Kidney (tissue), 14 donors: Measurements from ENCODE around the gene AMPH. TPM values are rescaled to one million over a fixed set of nuclear protein-coding genes. Genes with fewer than 3 reads are reported as not detected.

Experiments
- DNase-seq, 5 donors: peaks; one replicate each; pipeline ENCODE4 v3.0.0-alpha.2; 2013 to 2020
- FAIRE-seq: peaks from 2 replicates; lab custom pipeline; 2012; peaks lifted over from hg19 to GRCh38; lab: Jason Lieb, UNC
- H3K27ac ChIP-seq, 2 donors: one replicate each; pipeline ENCODE4 v1.7.0; 2013; ENCODE audit warnings: low read depth in 2 of 2, low read length in 2 of 2, inconsistent platforms in 1 of 2
- H3K27me3 ChIP-seq: one replicate; pipeline ENCODE4 v1.7.1; 2013; ENCODE audit warnings: low read length, inconsistent platforms; ENCODE audit not compliant: control insufficient read depth, insufficient read depth
- H3K36me3 ChIP-seq, 3 donors: one replicate each; pipeline versions ENCODE4 v1.7.0 to v1.7.1; 2013; ENCODE audit warnings: low read length in 3 of 3, control low read depth in 1 of 3, inconsistent platforms in 1 of 3; ENCODE audit not compliant: insufficient read depth in 3 of 3, control insufficient read depth in 2 of 3
- H3K4me1 ChIP-seq, 3 donors: one replicate each; pipeline versions ENCODE4 v1.7.0 to v1.7.1; 2013; ENCODE audit warnings: low read length in 3 of 3, inconsistent platforms in 1 of 3, low read depth in 1 of 3; ENCODE audit not compliant: control insufficient read depth in 2 of 3, insufficient read depth in 2 of 3
- H3K4me3 ChIP-seq, 3 donors: one replicate each; pipeline versions ENCODE4 v1.7.0 to v1.8.1; 2013; ENCODE audit warnings: low read length in 3 of 3, control low read depth in 1 of 3, inconsistent platforms in 1 of 3
- H3K9ac ChIP-seq, 3 donors: one replicate each; pipeline versions ENCODE4 v1.7.0 to v1.7.1; 2013; ENCODE audit warnings: low read length in 3 of 3, control low read depth in 1 of 3, inconsistent platforms in 1 of 3
- H3K9me3 ChIP-seq, 3 donors: one replicate each; pipeline versions ENCODE4 v1.7.0 to v1.7.1; 2013; ENCODE audit warnings: low read length in 3 of 3, control low read depth in 1 of 3, inconsistent platforms in 1 of 3; ENCODE audit not compliant: control insufficient read depth in 2 of 3, insufficient read depth in 1 of 3
- intact Hi-C: fragments of 100-400 bp; cut with DNase I; formaldehyde crosslinking; loops from one replicate; pipeline ENCODE4 v1.11.1; 2022
- polyA plus RNA-seq: library from polyadenylated mRNA; stranded (reverse); fragments of 350-450 nt; fragmentation: Illumina TruSeq; extraction: RNeasy Lipid Tissue Mini Kit (QIAGEN cat#74804); gene quantifications from one replicate; pipeline ENCODE4 v1.2.3, GENCODE V29; 2014; ENCODE audit warnings: low read depth, low replicate concordance; ENCODE audit not compliant: insufficient read depth
- total RNA-seq: library from RNA; stranded (reverse); fragmentation: NEBNext Ultra II Directional; extraction: Animal tissue kit (Norgen Biotek cat#: 25700); gene quantifications from one replicate; pipeline ENCODE4 v1.2.1, GENCODE V29; 2021
- TF ChIP-seq, protein P1 (sequence below): IDR thresholded peaks from 3 replicates; pipeline ENCODE4 v1.5.1; 2012; ENCODE audit warnings: mild to moderate bottlenecking, moderate library complexity, borderline replicate concordance; ENCODE audit not compliant: insufficient read depth; ENCODE audit errors: extremely low read depth
- donor health status: control.
- donor health status: control.
- donor health status: control.
- donor health status: control.
- donor health status: control.
- donor health status: DM: yes; HTN: yes; CAD: no.
- donor health status: Normal renal cell carcinoma (clear cell type).

Gene AMPH
- total and polyA plus RNA-seq, 2 donors from 2014 or later, result 1.2 to 1.4 TPM

DNA sequence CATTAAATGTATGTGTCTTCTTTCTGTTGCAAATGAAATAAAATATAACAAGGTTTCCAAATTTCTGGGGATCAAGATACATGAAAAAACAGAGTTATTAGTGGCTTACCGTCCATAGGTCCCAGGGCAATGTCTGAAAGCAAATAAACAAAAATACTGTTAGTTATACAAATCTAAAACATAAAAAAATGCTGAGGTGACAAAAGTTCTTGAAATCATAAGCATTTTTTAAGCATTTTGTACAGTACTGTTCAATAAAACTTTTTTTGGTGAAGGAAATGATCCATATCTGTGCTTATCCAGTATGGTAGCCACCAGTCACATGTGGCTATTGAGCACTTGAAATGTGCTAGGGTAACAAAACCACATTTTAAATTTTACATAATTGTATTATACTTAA, 199.1 kb downstream of the AMPH start:
- no peak for FAIRE-seq
- H3K9me3 ChIP-seq, result no peaks in the 10 kb centered on the region

DNA sequence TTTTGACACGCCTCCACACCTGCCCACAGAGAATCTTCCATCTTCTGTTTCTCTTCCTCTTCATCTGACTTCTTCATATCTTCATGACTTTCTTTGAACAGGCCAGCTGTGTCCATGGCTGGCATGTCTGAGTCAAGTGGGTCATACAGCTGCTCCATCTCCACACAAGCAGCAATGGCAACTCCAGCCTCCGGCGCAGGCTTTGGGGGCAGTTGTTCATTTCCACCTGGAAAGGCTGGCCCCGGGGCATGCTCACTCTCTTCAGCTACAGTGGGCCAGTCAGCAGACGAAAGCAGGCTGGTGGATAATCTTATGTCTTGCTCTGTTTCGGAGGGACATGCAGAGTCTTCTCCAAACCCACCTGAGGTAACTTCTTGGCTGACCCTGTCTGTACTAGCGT, 202.1 kb downstream of the AMPH start:
- DNase-seq (no peak), FAIRE-seq (no peak)
- no peaks in the 10 kb centered on the region for H3K36me3 ChIP-seq
- H3K4me3 ChIP-seq, result no peak overlapping the region
- H3K9me3 ChIP-seq, result no peaks in the 10 kb centered on the region
- TF ChIP-seq, protein P1, sequence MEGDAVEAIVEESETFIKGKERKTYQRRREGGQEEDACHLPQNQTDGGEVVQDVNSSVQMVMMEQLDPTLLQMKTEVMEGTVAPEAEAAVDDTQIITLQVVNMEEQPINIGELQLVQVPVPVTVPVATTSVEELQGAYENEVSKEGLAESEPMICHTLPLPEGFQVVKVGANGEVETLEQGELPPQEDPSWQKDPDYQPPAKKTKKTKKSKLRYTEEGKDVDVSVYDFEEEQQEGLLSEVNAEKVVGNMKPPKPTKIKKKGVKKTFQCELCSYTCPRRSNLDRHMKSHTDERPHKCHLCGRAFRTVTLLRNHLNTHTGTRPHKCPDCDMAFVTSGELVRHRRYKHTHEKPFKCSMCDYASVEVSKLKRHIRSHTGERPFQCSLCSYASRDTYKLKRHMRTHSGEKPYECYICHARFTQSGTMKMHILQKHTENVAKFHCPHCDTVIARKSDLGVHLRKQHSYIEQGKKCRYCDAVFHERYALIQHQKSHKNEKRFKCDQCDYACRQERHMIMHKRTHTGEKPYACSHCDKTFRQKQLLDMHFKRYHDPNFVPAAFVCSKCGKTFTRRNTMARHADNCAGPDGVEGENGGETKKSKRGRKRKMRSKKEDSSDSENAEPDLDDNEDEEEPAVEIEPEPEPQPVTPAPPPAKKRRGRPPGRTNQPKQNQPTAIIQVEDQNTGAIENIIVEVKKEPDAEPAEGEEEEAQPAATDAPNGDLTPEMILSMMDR, result no peak
- no peaks in the 10 kb centered on the region for H3K4me1 ChIP-seq
- no peaks in the 10 kb centered on the region for H3K27me3 ChIP-seq
- H3K27ac ChIP-seq, result no peak overlapping the region
- intact Hi-C loops, result no loop called here
- no peak overlapping the region for H3K9ac ChIP-seq

More for the DNA sequence above, 199.1 kb downstream of the AMPH start:
- DNase-seq, result no peak
- no peaks in the 10 kb centered on the region for H3K4me1 ChIP-seq
- intact Hi-C loops, result no loop called here
- no peaks in the 10 kb centered on the region for H3K27me3 ChIP-seq
- H3K36me3 ChIP-seq, result no peaks in the 10 kb centered on the region
- TF ChIP-seq, protein P1, result no peak
- no peak overlapping the region for H3K4me3 ChIP-seq
- no peak overlapping the region for H3K9ac ChIP-seq
- no peak overlapping the region for H3K27ac ChIP-seq

DNA sequence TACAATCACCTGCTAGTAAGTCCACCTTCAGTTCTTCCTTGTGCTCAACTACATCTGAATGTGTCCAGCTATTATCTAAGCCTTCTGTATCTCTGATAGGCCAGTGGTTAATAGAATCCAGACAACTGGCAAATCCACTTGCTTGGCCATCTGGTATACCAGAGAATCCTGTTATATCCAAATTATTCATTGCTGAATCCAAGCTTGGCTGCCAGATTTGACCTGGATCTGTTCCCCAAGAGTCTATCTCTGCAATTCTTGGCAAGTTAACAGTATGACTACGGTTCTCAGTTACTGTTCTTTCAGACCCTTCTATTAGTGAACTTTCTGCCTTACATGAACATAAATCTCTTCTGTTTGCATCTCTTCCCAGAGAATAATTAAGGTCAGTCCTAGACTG, 203.1 kb downstream of the AMPH start:
- H3K27me3 ChIP-seq, result no peaks in the 10 kb centered on the region
- intact Hi-C loops, result no loop called here
- no peaks in the 10 kb centered on the region for H3K36me3 ChIP-seq
- TF ChIP-seq, protein P1, result no peak
- FAIRE-seq (no peak), DNase-seq (no peak)
- H3K9me3 ChIP-seq, result no peaks in the 10 kb centered on the region
- no peaks in the 10 kb centered on the region for H3K4me1 ChIP-seq
- H3K9ac ChIP-seq, result no peak overlapping the region
- no peak overlapping the region for H3K27ac ChIP-seq
- H3K4me3 ChIP-seq, result no peak overlapping the region
